OCI-LY1 (cell line): ENCODE data around the gene BRINP1.

Experiments used
- H2AFZ ChIP-seq: fragments of 200-600 bp; sonication (generic), shearing (Covaris generic); 2 replicates; pipeline ENCODE4 v1.6.0; 2014; ENCODE audit warnings: antibody characterized with exemption, mild to moderate bottlenecking, low read length
- H3F3A ChIP-seq: fragments of 200-600 bp; sonication (generic), shearing (Covaris generic); 2 replicates; pipeline ENCODE4 v1.6.0; 2014; ENCODE audit warnings: mild to moderate bottlenecking, antibody characterized with exemption, low read length, moderate library complexity; ENCODE audit not compliant: insufficient read depth
- H3K27ac ChIP-seq: fragments of 200-600 bp; sonication (generic); 2 replicates; pipeline ENCODE4 v1.5.1; 2014; ENCODE audit warnings: low read length, mixed run types, mild to moderate bottlenecking, low read depth; ENCODE audit not compliant: poor library complexity, severe bottlenecking
- H3K27me3 ChIP-seq: fragments of 200-600 bp; sonication (generic); 2 replicates; pipeline ENCODE4 v1.6.0; 2014; ENCODE audit warnings: antibody characterized with exemption, mild to moderate bottlenecking, low read length, moderate library complexity; ENCODE audit not compliant: insufficient read depth
- H3K36me3 ChIP-seq: fragments of 200-600 bp; sonication (generic); 2 replicates; pipeline ENCODE4 v1.6.1; 2014; ENCODE audit warnings: mild to moderate bottlenecking, antibody characterized with exemption, low read length, moderate library complexity, mixed read lengths; ENCODE audit not compliant: insufficient read depth
- H3K4me1 ChIP-seq: fragments of 200-600 bp; sonication (generic); 2 replicates; pipeline ENCODE4 v1.5.1; 2014; ENCODE audit warnings: mild to moderate bottlenecking, low read length, moderate library complexity; ENCODE audit not compliant: insufficient read depth, severe bottlenecking
- H3K4me2 ChIP-seq: fragments of 200-600 bp; sonication (generic), shearing (Covaris generic); 2 replicates; pipeline ENCODE4 v1.6.1; 2014; ENCODE audit warnings: low read length
- H3K4me3 ChIP-seq: fragments of 200-600 bp; sonication (generic); 2 replicates; pipeline ENCODE4 v1.5.1; 2014; ENCODE audit warnings: low read length, low read depth, mild to moderate bottlenecking, mixed read lengths; ENCODE audit not compliant: poor library complexity, severe bottlenecking
- H3K79me2 ChIP-seq: fragments of 200-600 bp; shearing (Covaris generic); 2 replicates; pipeline ENCODE4 v1.6.1; 2016; ENCODE audit warnings: mixed run types, low read length, mixed read lengths; ENCODE audit not compliant: insufficient read depth
- H3K9ac ChIP-seq: fragments of 200-600 bp; sonication (generic), shearing (Covaris generic); 2 replicates; pipeline ENCODE4 v1.6.1; 2014; ENCODE audit warnings: mild to moderate bottlenecking, low read length, mixed read lengths
- H3K9me2 ChIP-seq: fragments of 200-600 bp; sonication (generic), shearing (Covaris generic); 2 replicates; pipeline ENCODE4 v1.6.1; 2014; ENCODE audit warnings: low read depth, mild to moderate bottlenecking, low read length, mixed read lengths
- H3K9me3 ChIP-seq: fragments of 200-600 bp; shearing (Covaris generic); 2 replicates; pipeline ENCODE4 v1.6.1; 2014; ENCODE audit warnings: low read length, mixed read lengths
- H4K20me1 ChIP-seq: fragments of 200-600 bp; sonication (generic), shearing (Covaris generic); 2 replicates; pipeline ENCODE4 v1.6.0; 2016; ENCODE audit warnings: mild to moderate bottlenecking, low read length; ENCODE audit not compliant: insufficient read depth
- CTCF ChIP-seq: fragments of 200-600 bp; sonication (generic), shearing (Covaris generic); IDR thresholded peaks from 2 replicates; pipeline ENCODE4 v1.5.1; 2017; ENCODE audit warnings: mild to moderate bottlenecking, antibody characterized with exemption, low read length, moderate library complexity, mixed read lengths
- EZH2 ChIP-seq: fragments of 200-600 bp; sonication (generic), shearing (Covaris generic); IDR thresholded peaks from 2 replicates; pipeline ENCODE4 v1.8.0; 2017; ENCODE audit warnings: borderline replicate concordance, mixed run types, mild to moderate bottlenecking, antibody characterized with exemption, low read length, moderate library complexity, mixed read lengths

Gene BRINP1

GRCh38 chr9:119349351-119349825, 19.8 kb downstream of the BRINP1 start:
- H3K27ac ChIP-seq: no peak overlapping the region
- H2AFZ ChIP-seq: no peak overlapping the region
- no peaks in the 10 kb centered on the region for H3K9me3 ChIP-seq
- H3K9ac ChIP-seq: no peak overlapping the region
- H3K79me2 ChIP-seq: no peaks in the 10 kb centered on the region
- no peaks in the 10 kb centered on the region for H3K36me3 ChIP-seq
- no peak for TF ChIP-seq CTCF
- no peak for TF ChIP-seq EZH2
- no peaks in the 10 kb centered on the region for H4K20me1 ChIP-seq
- H3K9me2 ChIP-seq: no peaks in the 10 kb centered on the region
- no peaks in the 10 kb centered on the region for H3K27me3 ChIP-seq
- no peaks in the 10 kb centered on the region for H3K4me1 ChIP-seq
- H3K4me3 ChIP-seq: no peak overlapping the region
- H3F3A ChIP-seq: no peaks in the 10 kb centered on the region
- H3K4me2 ChIP-seq: no peak overlapping the region

- Histone ChIP-seq H3K36me3 (no peaks in the 10 kb centered on the region), H3K9me2 (no peaks in the 10 kb centered on the region), H3K27me3 (no peaks in the 10 kb centered on the region), H2AFZ (no peak overlapping the region), H3K9ac (no peak overlapping the region), H3K4me3 (no peak overlapping the region), H3K4me2 (no peak overlapping the region), H3F3A (no peaks in the 10 kb centered on the region), H4K20me1 (no peaks in the 10 kb centered on the region), H3K79me2 (no peaks in the 10 kb centered on the region), H3K9me3 (no peaks in the 10 kb centered on the region), H3K4me1 (no peaks in the 10 kb centered on the region), H3K27ac (no peak overlapping the region)
- TF ChIP-seq EZH2: no peak
- TF ChIP-seq CTCF: no peak
These were observed 25.9 kb downstream of the BRINP1 start for GRCh38 chr9:119343059-119343990.

- Histone ChIP-seq H3K4me2 (no peak overlapping the region), H3F3A (no peaks in the 10 kb centered on the region), H4K20me1 (no peaks in the 10 kb centered on the region), H3K27ac (no peak overlapping the region), H2AFZ (no peak overlapping the region), H3K4me1 (no peaks in the 10 kb centered on the region), H3K27me3 (no peaks in the 10 kb centered on the region), H3K4me3 (no peak overlapping the region), H3K79me2 (no peaks in the 10 kb centered on the region), H3K36me3 (no peaks in the 10 kb centered on the region), H3K9me3 (no peaks in the 10 kb centered on the region), H3K9ac (no peak overlapping the region), H3K9me2 (no peaks in the 10 kb centered on the region)
- no peak for TF ChIP-seq EZH2
- TF ChIP-seq CTCF: no peak
These were observed 30.2 kb downstream of the BRINP1 start for GRCh38 chr9:119339056-119339455.
